Ovary (tissue), 9 donors: Measurements from ENCODE around the gene ELAVL3. TPM values are rescaled to one million over a fixed set of nuclear protein-coding genes. Genes with fewer than 3 reads are reported as not detected.

Source experiments
- DNase-seq, 5 donors: peaks; one replicate each; pipeline ENCODE4 v3.0.0-alpha.2; 2019 to 2020
- H3K27ac ChIP-seq, 2 donors: fragments of 200-600 bp; one replicate each; pipeline versions ENCODE4 v1.5.1 to v1.8.0; 2019 to 2022
- H3K27me3 ChIP-seq: fragments of 200-600 bp; one replicate; pipeline ENCODE4 v1.8.0; 2022
- H3K36me3 ChIP-seq: fragments of 200-600 bp; sonication (generic); one replicate; pipeline ENCODE4 v1.5.1; 2019
- H3K4me1 ChIP-seq: one replicate; pipeline ENCODE4 v1.8.1; 2013; ENCODE audit warnings: mild to moderate bottlenecking, moderate library complexity; ENCODE audit not compliant: insufficient read depth
- H3K4me3 ChIP-seq: fragments of 200-600 bp; sonication (generic); one replicate; pipeline ENCODE4 v1.5.1; 2017
- H3K9me3 ChIP-seq, 2 donors: fragments of 200-600 bp in 1 of 2; sonication (generic) in 1 of 2; one replicate each; pipeline versions ENCODE4 v1.5.1 to v1.8.1; 2013 to 2019; ENCODE audit warnings: mild to moderate bottlenecking in 1 of 2, moderate library complexity in 1 of 2
- CTCF ChIP-seq, 3 donors: fragments of 450-650 bp in 2 of 3; fragments of 200-600 bp in 1 of 3; IDR thresholded peaks; one replicate each; pipeline versions ENCODE4 v1.5.1 to v1.8.0; 2016 to 2022; ENCODE audit warnings: antibody characterized with exemption in 3 of 3, mild to moderate bottlenecking in 1 of 3
- EP300 ChIP-seq: sonication (generic); formaldehyde crosslinking; IDR thresholded peaks from one replicate; pipeline ENCODE4 v1.6.1; 2017; ENCODE audit warnings: antibody characterized with exemption
- POLR2A ChIP-seq: fragments of 450-650 bp; IDR thresholded peaks from one replicate; pipeline ENCODE4 v1.6.1; 2017; ENCODE audit warnings: antibody characterized with exemption, mild to moderate bottlenecking, moderate library complexity
- WGBS, 3 donors: extraction: QIAGEN DNeasy Blood & Tissue Kit in 1 of 3; methylation state at CpG; one replicate each; pipeline versions ENCODE4 v1.1.5 to v1.1.7; 2013 to 2017; 5-methylcytosine and 5-hydroxymethylcytosine counted together
- intact Hi-C, 4 donors: fragments of 100-400 bp; cut with DNase I; formaldehyde crosslinking; loops; one replicate each; pipeline versions ENCODE4 v1.11.0 to v1.15.1; 2022 to 2023
- polyA plus RNA-seq, 2 donors: library from polyadenylated mRNA; stranded (reverse); fragments of 200-250 nt in 1 of 2; fragments of 350-450 nt in 1 of 2; fragmentation: Illumina TruSeq in 1 of 2; extraction: RNeasy Lipid Tissue Mini Kit (QIAGEN cat#74804) in 1 of 2; gene quantifications; one replicate each; pipeline ENCODE4 v1.2.3, GENCODE V29; 2013 to 2014
- total RNA-seq, 7 donors: library from RNA; depleted of rRNA in 2 of 7; stranded (reverse); fragments of >200 nt in 2 of 7; fragmentation: NEBNext Ultra II Directional in 3 of 7; extraction: Animal tissue kit (Norgen Biotek cat#: 25700) in 3 of 7; gene quantifications; one replicate each; pipeline versions ENCODE4 v1.1.0 to v1.2.4, GENCODE V29; 2016 to 2023
- donor health status: DM: no; HTN: no; CAD: no; lungs with moderate emphysema.
- donor health status: DM: no; HTN: no; CAD: no.
- donor health status: Bipolar disorder and iron deficiency.
- donor health status: DM: yes; HTN: yes; CAD: no.
- donor health status: DM: no; HTN: no; CAD: no.
- donor health status: DM: yes; HTN: yes; CAD: no.

The ELAVL3 gene
- total and polyA plus RNA-seq, 9 donors: not detected

GRCh38 chr19:11494634-11495285 lies 13.9 kb upstream of the ELAVL3 start:
- H3K36me3 ChIP-seq: no peaks in the 10 kb centered on the region
- intact Hi-C loops: loop anchor here in 3 of 4 donors (5.0 to 10.0 kb wide), 2 partner anchors 90 to 93 kb away; no protein-coding TSS in a partner anchor
- WGBS, 3 donors: 89 to 91% (median 90%) methylated on average over 27 of the region's 27 CpGs

GRCh38 chr19:11489378-11489777 lies 8.5 kb upstream of the ELAVL3 start:
- no peaks in the 10 kb centered on the region for H3K36me3 ChIP-seq
- H3K9me3 ChIP-seq: no peaks in the 10 kb centered on the region
- intact Hi-C loops: loop anchor here in 2 of 4 donors (10.0 kb wide), 2 partner anchors 105 to 195 kb away; partner anchors contain the start of genes EPOR (in 1 of the 2) and TSPAN16 (in 1 of the 2)
- TF ChIP-seq POLR2A (no peak), EP300 (no peak), CTCF (IDR thresholded peaks at IDR 0.05) (no peak)
- H3K27me3 ChIP-seq: no peaks in the 10 kb centered on the region
- WGBS, 3 donors: 84 to 95% (median 87%) methylated on average over 7 of the region's 7 CpGs
- H3K4me1 ChIP-seq: no peaks in the 10 kb centered on the region
- no peak for DNase-seq
- no peak overlapping the region for H3K27ac ChIP-seq
- H3K4me3 ChIP-seq: no peak overlapping the region

More at GRCh38 chr19:11494634-11495285, 13.9 kb upstream of the ELAVL3 start:
- TF ChIP-seq POLR2A (no peak), EP300 (no peak), CTCF (IDR thresholded peaks at IDR 0.05) (no peak)
- Histone ChIP-seq H3K9me3 (no peaks in the 10 kb centered on the region), H3K4me1 (no peaks in the 10 kb centered on the region), H3K27me3 (no peaks in the 10 kb centered on the region), H3K4me3 (no peak overlapping the region), H3K27ac (no peak overlapping the region)
- no peak for DNase-seq

- Histone ChIP-seq H3K4me1 (peaks cover 6% of the 10 kb centered on the region), H3K36me3 (no peaks in the 10 kb centered on the region), H3K27me3 (peaks cover 3% of the 10 kb centered on the region), H3K27ac (no peak overlapping the region), H3K4me3 (no peak overlapping the region), H3K9me3 (no peaks in the 10 kb centered on the region)
- no peak for TF ChIP-seq CTCF (IDR thresholded peaks at IDR 0.05)
- TF ChIP-seq POLR2A: no peak
- no peak for TF ChIP-seq EP300
- intact Hi-C loops: loop anchor here in 2 of 4 donors (10.0 kb wide), 2 partner anchors 102 to 192 kb away; partner anchors contain the start of genes EPOR (in 1 of the 2) and TSPAN16 (in 1 of the 2)
- WGBS, 3 donors: 89 to 93% (median 90%) methylated on average over 45 of the region's 45 CpGs
- DNase-seq: no peak
Observed at GRCh38 chr19:11486661-11487503, 6.0 kb upstream of the ELAVL3 start.

- no peak for DNase-seq
- 91 to 92% (median 92%) methylated on average over 13 of the region's 13 CpGs for WGBS, 3 donors
- Histone ChIP-seq H3K9me3 (no peaks in the 10 kb centered on the region), H3K4me3 (no peak overlapping the region), H3K27me3 (peaks cover 8% of the 10 kb centered on the region), H3K4me1 (peaks cover 6% of the 10 kb centered on the region), H3K36me3 (no peaks in the 10 kb centered on the region), H3K27ac (no peak overlapping the region)
- TF ChIP-seq EP300 (no peak), CTCF (IDR thresholded peaks at IDR 0.05) (no peak), POLR2A (no peak)
- intact Hi-C loops: loop anchor here in 2 of 4 donors (10.0 kb wide), 2 partner anchors 101 to 191 kb away; partner anchors contain the start of genes EPOR (in 1 of the 2) and TSPAN16 (in 1 of the 2)
Observed at GRCh38 chr19:11485245-11485837, 4.5 kb upstream of the ELAVL3 start.
